ENCODE measurements around the gene GRIN3A.
"Not testable (repeated sequence)": the region's sequence is repeated elsewhere in the genome, so short reads cannot be mapped to it uniquely, and the experiment has no call there.

GRIN3A gene

GRCh38 chr9:101738566-101739183 is at the start of gene GRIN3A:
Gene GRIN3A, minus strand, starts transcription at chr9:101738647. Its CDS starts 668 bp downstream, at chr9:101737979.
- DNase-seq = no peak

- no peak for DNase-seq
These were observed 49.4 kb upstream of the GRIN3A start for GRCh38 chr9:101787891-101788290.

GRCh38 chr9:101778332-101778731 is 39.9 kb upstream of the GRIN3A start:
- no peak for DNase-seq

GRCh38 chr9:101764472-101764871 is 26.0 kb upstream of the GRIN3A start:
- no peak for DNase-seq

GRCh38 chr9:101758304-101758930 is 20.0 kb upstream of the GRIN3A start:
- no peak for DNase-seq

GRCh38 chr9:101753716-101754115 is 15.3 kb upstream of the GRIN3A start:
- no peak for DNase-seq

- DNase-seq = no peak
These were observed 13.4 kb upstream of the GRIN3A start for GRCh38 chr9:101751895-101752294.

GRCh38 chr9:101739311-101739710 is 864 bp upstream of the GRIN3A start:
- DNase-seq = no peak

- no peak for DNase-seq
These were observed 512 bp downstream of the GRIN3A start for GRCh38 chr9:101737705-101738565.

- DNase-seq = no peak
These were observed 1.2 kb downstream of the GRIN3A start for GRCh38 chr9:101737165-101737704.

GRCh38 chr9:101736717-101737116 is 1.7 kb downstream of the GRIN3A start:
- DNase-seq = no peak

- DNase-seq = no peak
These were observed 7.0 kb downstream of the GRIN3A start for GRCh38 chr9:101731429-101731828.

- peak; percentile 19 to 52 for DNase-seq
These were observed 10.6 kb downstream of the GRIN3A start for GRCh38 chr9:101727612-101728524.

- DNase-seq = not testable (repeated sequence)
These were observed 14.2 kb downstream of the GRIN3A start for GRCh38 chr9:101724271-101724670.

GRCh38 chr9:101718192-101718591 is 20.3 kb downstream of the GRIN3A start:
- no peak for DNase-seq

GRCh38 chr9:101716629-101717028 is 21.8 kb downstream of the GRIN3A start:
- no peak for DNase-seq

GRCh38 chr9:101711330-101711941 is 27.0 kb downstream of the GRIN3A start:
- peak; percentile 50 to 58 for DNase-seq

GRCh38 chr9:101708855-101709254 is 29.6 kb downstream of the GRIN3A start:
- no peak for DNase-seq

GRCh38 chr9:101707721-101708120 is 30.7 kb downstream of the GRIN3A start:
- no peak for DNase-seq

GRCh38 chr9:101706997-101707396 is 31.4 kb downstream of the GRIN3A start:
- no peak for DNase-seq

GRCh38 chr9:101706261-101706798 is 32.1 kb downstream of the GRIN3A start:
- DNase-seq = no peak

All from Kasumi-1 (cell line).